ENCODE results near the gene TVP23A. TPM values are rescaled to one million over a fixed set of nuclear protein-coding genes. Genes with fewer than 3 reads are reported as not detected.

TVP23A gene
- total RNA-seq, 4 donors from 2014 or later: 0.16 to 0.54 (median 0.23) TPM; not detected in 1

DNA sequence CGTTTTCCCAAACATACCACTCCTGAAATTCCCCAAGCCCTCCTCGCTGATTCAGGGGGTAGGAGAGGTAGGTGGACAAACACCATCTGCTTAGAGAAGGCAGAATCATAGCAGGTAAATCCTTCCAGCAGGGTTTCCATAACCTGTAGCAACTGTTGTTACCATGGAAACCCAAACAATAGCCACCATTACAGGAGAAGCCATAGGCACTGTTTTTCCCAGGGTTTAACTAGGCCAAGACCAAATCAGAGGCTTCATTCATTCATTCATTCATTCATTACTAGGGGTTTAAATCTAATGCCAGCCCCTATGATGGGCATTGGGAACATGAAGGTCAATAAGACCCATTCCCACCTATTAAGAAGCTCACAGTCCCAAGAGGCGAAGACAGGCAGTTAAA lies 32.9 kb upstream of the TVP23A start:
- WGBS, 2 donors (ENCODE audit: low coverage in 1 of 2): 100% methylated on average over 1 of the region's 3 CpGs
- no peaks in the 10 kb centered on the region for H3K27me3 ChIP-seq
- H3K9me3 ChIP-seq: no peaks in the 10 kb centered on the region
- TF ChIP-seq POLR2AphosphoS5 (IDR thresholded peaks at IDR 0.05): no peak
- TF ChIP-seq POLR2A (IDR thresholded peaks at IDR 0.05): no peak
- no peak for TF ChIP-seq EP300 (IDR thresholded peaks at IDR 0.05)
- TF ChIP-seq, protein P1, sequence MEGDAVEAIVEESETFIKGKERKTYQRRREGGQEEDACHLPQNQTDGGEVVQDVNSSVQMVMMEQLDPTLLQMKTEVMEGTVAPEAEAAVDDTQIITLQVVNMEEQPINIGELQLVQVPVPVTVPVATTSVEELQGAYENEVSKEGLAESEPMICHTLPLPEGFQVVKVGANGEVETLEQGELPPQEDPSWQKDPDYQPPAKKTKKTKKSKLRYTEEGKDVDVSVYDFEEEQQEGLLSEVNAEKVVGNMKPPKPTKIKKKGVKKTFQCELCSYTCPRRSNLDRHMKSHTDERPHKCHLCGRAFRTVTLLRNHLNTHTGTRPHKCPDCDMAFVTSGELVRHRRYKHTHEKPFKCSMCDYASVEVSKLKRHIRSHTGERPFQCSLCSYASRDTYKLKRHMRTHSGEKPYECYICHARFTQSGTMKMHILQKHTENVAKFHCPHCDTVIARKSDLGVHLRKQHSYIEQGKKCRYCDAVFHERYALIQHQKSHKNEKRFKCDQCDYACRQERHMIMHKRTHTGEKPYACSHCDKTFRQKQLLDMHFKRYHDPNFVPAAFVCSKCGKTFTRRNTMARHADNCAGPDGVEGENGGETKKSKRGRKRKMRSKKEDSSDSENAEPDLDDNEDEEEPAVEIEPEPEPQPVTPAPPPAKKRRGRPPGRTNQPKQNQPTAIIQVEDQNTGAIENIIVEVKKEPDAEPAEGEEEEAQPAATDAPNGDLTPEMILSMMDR (IDR thresholded peaks at IDR 0.05): no peak
- H3K36me3 ChIP-seq: no peaks in the 10 kb centered on the region
- ATAC-seq: no peak
- H3K4me1 ChIP-seq: no peaks in the 10 kb centered on the region
- H3K27ac ChIP-seq: no peak overlapping the region
- no peak overlapping the region for H3K4me3 ChIP-seq

DNA sequence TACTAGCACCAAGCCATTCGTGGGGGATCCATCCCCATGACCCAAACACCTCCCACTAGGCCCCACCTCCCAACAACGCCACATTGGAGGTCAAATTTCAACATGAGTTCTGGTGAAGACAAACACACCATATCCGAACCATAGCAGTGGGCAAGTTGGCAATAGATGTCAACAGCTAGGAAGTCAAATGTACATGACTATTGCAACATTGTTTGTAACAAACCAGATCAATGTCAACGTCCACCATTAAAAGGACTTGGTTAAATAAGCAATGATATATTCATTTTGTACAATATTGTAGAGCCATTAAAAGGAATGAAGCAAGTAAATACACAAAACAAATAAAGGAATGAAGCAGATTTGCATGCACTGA lies 31.9 kb upstream of the TVP23A start:
- Histone ChIP-seq H3K4me1 (no peaks in the 10 kb centered on the region), H3K9me3 (no peaks in the 10 kb centered on the region), H3K36me3 (no peaks in the 10 kb centered on the region), H3K4me3 (no peak overlapping the region), H3K27ac (no peak overlapping the region), H3K27me3 (peaks cover 6% of the 10 kb centered on the region)
- no peak for TF ChIP-seq POLR2AphosphoS5 (IDR thresholded peaks at IDR 0.05)
- ATAC-seq: no peak
- 79 to 80% methylated on average over 2 to 4 of the region's 4 CpGs for WGBS, 2 donors (ENCODE audit: low coverage in 1 of 2)

DNA sequence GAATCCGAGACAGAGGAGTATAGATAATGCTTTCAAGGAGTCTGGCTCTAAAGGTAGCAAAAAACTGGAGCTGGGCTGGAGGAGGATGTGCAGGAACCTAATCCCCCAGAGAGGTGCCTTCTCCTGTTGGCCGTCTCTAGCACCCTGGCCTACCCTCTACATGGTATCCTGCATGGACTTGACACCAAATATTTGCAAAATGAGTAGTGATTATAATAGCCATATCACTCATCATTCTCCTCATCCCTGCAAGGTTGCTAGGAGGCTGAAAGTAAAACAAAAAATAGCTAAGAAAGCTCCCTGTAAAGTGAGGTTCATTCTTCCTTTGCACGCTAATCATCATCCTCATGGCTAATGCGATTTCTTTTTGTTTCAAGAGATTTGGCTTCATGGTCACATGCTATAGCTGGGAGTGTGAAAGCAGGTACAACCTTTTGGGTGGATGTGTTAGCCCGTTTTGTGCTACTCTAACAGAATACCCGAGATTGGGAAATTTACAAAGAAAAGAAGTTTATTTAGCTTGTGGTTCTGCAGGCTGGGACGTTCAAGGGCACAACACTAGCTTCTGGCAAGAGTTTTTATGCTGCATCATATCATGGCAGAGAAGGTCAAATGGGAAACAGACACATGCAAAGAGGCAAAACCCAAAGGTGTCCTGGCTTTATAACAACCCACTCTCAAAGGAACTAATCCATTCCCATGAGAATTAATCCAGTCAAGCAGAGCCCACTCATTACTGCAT lies 31.3 kb upstream of the TVP23A start:
- TF ChIP-seq, protein P1 (IDR thresholded peaks at IDR 0.05): no peak
- no peak for TF ChIP-seq POLR2A (IDR thresholded peaks at IDR 0.05)
- Histone ChIP-seq H3K27me3 (peaks cover 6% of the 10 kb centered on the region), H3K4me1 (no peaks in the 10 kb centered on the region), H3K4me3 (no peak overlapping the region), H3K36me3 (no peaks in the 10 kb centered on the region), H3K27ac (no peak overlapping the region), H3K9me3 (no peaks in the 10 kb centered on the region)
- ATAC-seq: no peak
- 60 to 80% methylated on average over 3 to 7 of the region's 7 CpGs for WGBS, 2 donors (ENCODE audit: low coverage in 1 of 2)

DNA sequence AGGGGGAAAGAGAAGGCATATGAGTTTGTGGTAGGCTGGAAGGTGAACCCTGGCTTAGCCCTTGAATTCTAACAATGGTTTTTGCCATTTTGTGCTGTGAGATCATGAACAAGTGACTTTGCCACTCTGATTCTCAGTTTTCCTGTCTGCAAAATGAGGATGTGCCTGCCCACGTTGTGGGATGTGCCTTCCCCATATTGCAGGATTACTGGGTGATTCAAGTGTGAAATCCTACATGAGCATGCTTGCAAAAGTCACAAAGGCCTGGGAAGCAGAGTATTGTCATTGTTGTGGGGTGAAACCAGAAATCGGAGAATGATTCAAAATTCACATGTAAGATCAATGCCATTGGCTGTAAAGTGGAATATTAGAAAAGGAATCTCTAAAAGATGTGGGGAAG lies 28.6 kb upstream of the TVP23A start:
- ATAC-seq: no peak
- 53 to 76% methylated on average over 2 of the region's 2 CpGs for WGBS, 2 donors (ENCODE audit: low coverage in 1 of 2)
- TF ChIP-seq, protein P1 (IDR thresholded peaks at IDR 0.05): no peak
- no peak for TF ChIP-seq EP300 (IDR thresholded peaks at IDR 0.05)
- TF ChIP-seq POLR2AphosphoS5 (IDR thresholded peaks at IDR 0.05): no peak
- no peak for TF ChIP-seq POLR2A (IDR thresholded peaks at IDR 0.05)
- H3K4me1 ChIP-seq: no peaks in the 10 kb centered on the region
- H3K27me3 ChIP-seq: peaks cover 15% of the 10 kb centered on the region
- H3K27ac ChIP-seq: peak overlapping the region in 3 of 4 donors; percentile 18 to 37 (median 36)
- no peak overlapping the region for H3K4me3 ChIP-seq
- H3K36me3 ChIP-seq: no peaks in the 10 kb centered on the region
- no peaks in the 10 kb centered on the region for H3K9me3 ChIP-seq

DNA sequence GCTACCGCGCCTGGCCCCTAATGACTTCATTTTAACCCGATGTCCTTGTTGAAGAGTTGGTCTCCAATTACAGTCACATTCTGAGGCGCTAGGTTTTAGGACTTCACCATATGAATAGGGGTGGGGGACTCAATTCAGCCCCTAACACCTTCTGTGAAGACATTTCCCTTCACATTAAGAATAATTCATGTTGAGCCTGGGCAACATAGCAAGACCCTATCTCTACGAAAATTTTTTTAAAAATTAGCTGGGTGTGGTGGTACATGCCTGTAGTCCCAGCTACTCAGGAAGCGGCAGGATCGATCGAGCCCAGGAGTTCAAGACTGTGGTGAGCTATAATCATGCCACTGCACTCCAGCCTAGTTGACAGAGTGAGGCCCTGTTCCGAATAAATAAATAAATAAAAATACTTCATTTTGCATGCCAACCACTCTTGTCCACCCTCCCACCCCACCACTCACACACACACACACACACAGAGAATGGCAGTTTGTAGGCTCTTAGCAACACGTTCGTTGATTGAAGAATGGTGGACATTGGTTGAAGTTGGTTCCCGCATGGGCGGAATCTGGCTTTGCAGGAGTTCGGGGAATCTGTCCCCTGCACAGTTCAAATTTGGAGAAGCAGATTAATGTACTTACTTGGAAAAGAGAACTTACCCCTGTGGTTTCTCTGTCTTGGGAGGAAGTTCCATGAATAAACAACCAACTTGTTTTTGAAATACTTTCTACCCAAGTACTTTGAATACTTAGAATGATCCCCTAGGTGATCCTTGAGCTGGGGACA lies 27.8 kb upstream of the TVP23A start:
- Histone ChIP-seq H3K9me3 (no peaks in the 10 kb centered on the region), H3K27ac (peak overlapping the region in 3 of 4 donors; percentile 18 to 37 (median 36)), H3K4me3 (no peak overlapping the region), H3K27me3 (peaks cover 21% of the 10 kb centered on the region), H3K36me3 (no peaks in the 10 kb centered on the region), H3K4me1 (no peaks in the 10 kb centered on the region)
- ATAC-seq: no peak
- WGBS, 2 donors (ENCODE audit: low coverage in 1 of 2): 89 to 91% methylated on average over 10 to 13 of the region's 14 CpGs
- TF ChIP-seq POLR2A (IDR thresholded peaks at IDR 0.05) (no peak), POLR2AphosphoS5 (IDR thresholded peaks at IDR 0.05) (no peak), EP300 (IDR thresholded peaks at IDR 0.05) (no peak)
- TF ChIP-seq, protein P1 (IDR thresholded peaks at IDR 0.05): no peak

Data from gastroesophageal sphincter (tissue), 4 donors.